ENCODE measurements around the gene KCNH4. TPM values are rescaled to one million over a fixed set of nuclear protein-coding genes. Genes with fewer than 3 reads are reported as not detected.
"Not testable (repeated sequence)": the region's sequence is repeated elsewhere in the genome, so short reads cannot be mapped to it uniquely, and the experiment has no call there.

The KCNH4 gene
- total RNA-seq, 2 donors from 2014 or later, result 0.51 TPM; not detected in 1

GRCh38 chr17:42141382-42141781 is 39.6 kb downstream of the KCNH4 start:
- 73% methylated on average over 8 of the region's 8 CpGs for WGBS
- H3K27ac ChIP-seq, result no peak overlapping the region
- intact Hi-C loops (cut with DNase I), result no loop called here

GRCh38 chr17:42140690-42141089 is 40.3 kb downstream of the KCNH4 start:
- H3K9me3 ChIP-seq; DNase-seq (ENCODE audit: low spot score); H3K27me3 ChIP-seq (replicated peaks; ENCODE audit: insufficient read depth); H3K36me3 ChIP-seq; H3K4me1 ChIP-seq (replicated peaks); H3K27ac ChIP-seq; intact Hi-C loops (cut with DNase I); H3K4me3 ChIP-seq: not testable (repeated sequence)
- 97% methylated on average over 7 of the region's 7 CpGs for WGBS

More at GRCh38 chr17:42141382-42141781, 39.6 kb downstream of the KCNH4 start:
- Histone ChIP-seq H3K9me3 (no peaks in the 10 kb centered on the region), H3K4me1 (replicated peaks) (peaks cover 6% of the 10 kb centered on the region), H3K36me3 (no peaks in the 10 kb centered on the region), H3K27me3 (replicated peaks; ENCODE audit: insufficient read depth) (no peaks in the 10 kb centered on the region), H3K4me3 (no peak overlapping the region)
- DNase-seq (ENCODE audit: low spot score), result no peak
- TF ChIP-seq POLR2A (IDR thresholded peaks at IDR 0.05), result no peak
- TF ChIP-seq POLR2AphosphoS5 (IDR thresholded peaks at IDR 0.05), result no peak
- no peak for TF ChIP-seq CTCF (IDR thresholded peaks at IDR 0.05)

GRCh38 chr17:42138749-42139492 is 42.0 kb downstream of the KCNH4 start:
- DNase-seq (ENCODE audit: low spot score), result no peak
- Histone ChIP-seq H3K27ac (no peak overlapping the region), H3K36me3 (no peaks in the 10 kb centered on the region), H3K27me3 (replicated peaks; ENCODE audit: insufficient read depth) (no peaks in the 10 kb centered on the region), H3K4me3 (no peak overlapping the region), H3K9me3 (no peaks in the 10 kb centered on the region), H3K4me1 (replicated peaks) (peaks cover 16% of the 10 kb centered on the region)
- WGBS, result 72% methylated on average over 7 of the region's 7 CpGs
- TF ChIP-seq POLR2A (IDR thresholded peaks at IDR 0.05) (no peak), POLR2AphosphoS5 (IDR thresholded peaks at IDR 0.05) (no peak), CTCF (IDR thresholded peaks at IDR 0.05) (no peak)
- intact Hi-C loops (cut with DNase I), result no loop called here

GRCh38 chr17:42136654-42137051 is 44.3 kb downstream of the KCNH4 start:
- no peaks in the 10 kb centered on the region for H3K36me3 ChIP-seq
- DNase-seq (ENCODE audit: low spot score), result no peak
- peaks cover 26% of the 10 kb centered on the region for H3K4me1 ChIP-seq (replicated peaks)
- no peaks in the 10 kb centered on the region for H3K27me3 ChIP-seq (replicated peaks; ENCODE audit: insufficient read depth)
- H3K27ac ChIP-seq, result peak overlapping the region in 1 of 2 donors; percentile 6
- intact Hi-C loops (cut with DNase I), result no loop called here
- 86% methylated on average over 3 of the region's 3 CpGs for WGBS
- no peak overlapping the region for H3K4me3 ChIP-seq
- no peaks in the 10 kb centered on the region for H3K9me3 ChIP-seq
- TF ChIP-seq CTCF (IDR thresholded peaks at IDR 0.05) (no peak), POLR2A (IDR thresholded peaks at IDR 0.05) (no peak), POLR2AphosphoS5 (IDR thresholded peaks at IDR 0.05) (no peak)

GRCh38 chr17:42135664-42136653 is 45.0 kb downstream of the KCNH4 start:
- DNase-seq (ENCODE audit: low spot score), result no peak
- H3K9me3 ChIP-seq, result no peaks in the 10 kb centered on the region
- peaks cover 28% of the 10 kb centered on the region for H3K4me1 ChIP-seq (replicated peaks)
- H3K4me3 ChIP-seq, result no peak overlapping the region
- TF ChIP-seq CTCF (IDR thresholded peaks at IDR 0.05), result no peak
- peak; percentile 58 for TF ChIP-seq POLR2AphosphoS5 (IDR thresholded peaks at IDR 0.05)
- TF ChIP-seq POLR2A (IDR thresholded peaks at IDR 0.05), result no peak
- H3K36me3 ChIP-seq, result no peaks in the 10 kb centered on the region
- intact Hi-C loops (cut with DNase I), result no loop called here
- no peaks in the 10 kb centered on the region for H3K27me3 ChIP-seq (replicated peaks; ENCODE audit: insufficient read depth)
- WGBS, result 57% methylated on average over 15 of the region's 15 CpGs
- peak overlapping the region in 1 of 2 donors; percentile 31 for H3K27ac ChIP-seq
